Astrocyte (in vitro differentiated cells and primary cell): ENCODE data around the gene SURF4.

ENCODE experiments used
- CTCF ChIP-seq: IDR thresholded peaks from 2 replicates; pipeline ENCODE4 v1.5.1; 2011; ENCODE audit warnings: low read depth, mild to moderate bottlenecking, inconsistent platforms, low read length, moderate library complexity; ENCODE audit not compliant: insufficient read depth
- EZH2 ChIP-seq: IDR thresholded peaks from 2 replicates; pipeline ENCODE4 v1.6.1; 2012; ENCODE audit warnings: mild to moderate bottlenecking, low read length, inconsistent platforms; ENCODE audit not compliant: insufficient read depth

DNA sequence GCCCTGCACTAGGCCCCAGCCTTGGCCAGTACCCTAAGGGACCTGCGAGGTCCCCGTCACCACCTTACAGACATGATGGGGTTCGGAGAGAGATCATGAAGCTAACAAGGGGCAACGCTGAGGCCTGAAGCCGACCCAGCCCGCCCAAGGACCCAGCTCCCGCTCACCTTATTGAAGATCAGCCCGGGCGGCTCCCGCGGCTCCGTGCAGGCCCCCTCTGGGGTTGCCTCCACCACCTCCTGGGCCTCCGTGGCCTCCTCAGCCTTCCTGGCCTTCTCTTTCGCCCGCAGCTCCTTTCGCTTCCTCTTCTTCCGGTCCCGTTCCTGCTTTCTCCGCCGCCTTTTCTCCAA lies 43.5 kb downstream of the SURF4 start:
- TF ChIP-seq CTCF (no peak), EZH2 (no peak)
